A673 (cell line): ENCODE measurements around the gene AKAP17A.
A peak's percentile ranks its signal among the peaks of the same experiment; 100 is the strongest.

Experiments
- EZH2 ChIP-seq: fragments of 200-600 bp; sonication (generic); IDR thresholded peaks from 2 replicates; pipeline ENCODE4 v1.6.1; 2017; ENCODE audit warnings: borderline replicate concordance, low read depth, mild to moderate bottlenecking, mixed read lengths, antibody characterized with exemption, low read length; ENCODE audit not compliant: poor library complexity, severe bottlenecking
- TF ChIP-seq, protein P1 (sequence below): fragments of 300-800, 200-600 bp; sonication (generic); conservative IDR thresholded peaks from 2 replicates; pipeline ENCODE4 v1.5.1; 2017; ENCODE audit warnings: low read depth, mild to moderate bottlenecking, antibody characterized with exemption, low read length, moderate library complexity, mixed read lengths

- no peak for TF ChIP-seq EZH2
- TF ChIP-seq, protein P1, sequence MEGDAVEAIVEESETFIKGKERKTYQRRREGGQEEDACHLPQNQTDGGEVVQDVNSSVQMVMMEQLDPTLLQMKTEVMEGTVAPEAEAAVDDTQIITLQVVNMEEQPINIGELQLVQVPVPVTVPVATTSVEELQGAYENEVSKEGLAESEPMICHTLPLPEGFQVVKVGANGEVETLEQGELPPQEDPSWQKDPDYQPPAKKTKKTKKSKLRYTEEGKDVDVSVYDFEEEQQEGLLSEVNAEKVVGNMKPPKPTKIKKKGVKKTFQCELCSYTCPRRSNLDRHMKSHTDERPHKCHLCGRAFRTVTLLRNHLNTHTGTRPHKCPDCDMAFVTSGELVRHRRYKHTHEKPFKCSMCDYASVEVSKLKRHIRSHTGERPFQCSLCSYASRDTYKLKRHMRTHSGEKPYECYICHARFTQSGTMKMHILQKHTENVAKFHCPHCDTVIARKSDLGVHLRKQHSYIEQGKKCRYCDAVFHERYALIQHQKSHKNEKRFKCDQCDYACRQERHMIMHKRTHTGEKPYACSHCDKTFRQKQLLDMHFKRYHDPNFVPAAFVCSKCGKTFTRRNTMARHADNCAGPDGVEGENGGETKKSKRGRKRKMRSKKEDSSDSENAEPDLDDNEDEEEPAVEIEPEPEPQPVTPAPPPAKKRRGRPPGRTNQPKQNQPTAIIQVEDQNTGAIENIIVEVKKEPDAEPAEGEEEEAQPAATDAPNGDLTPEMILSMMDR, result peak; percentile 73
Measured at GRCh38 chrX:1581132-1581531, 10.3 kb upstream of the AKAP17A start.
